GM21390 (cell line): ENCODE data around the gene IGF1R.
"Not testable (repeated sequence)": the region's sequence is repeated elsewhere in the genome, so short reads cannot be mapped to it uniquely, and the experiment has no call there.

Source experiments
- ATAC-seq: cut with Tn5 transposase; IDR thresholded peaks from one replicate; pipeline ENCODE4 v1.9.1; 2021; ENCODE audit not compliant: unreplicated experiment

Gene IGF1R

GRCh38 chr15:98976500-98976899 is 328.2 kb downstream of the IGF1R start:
- ATAC-seq = no peak

- ATAC-seq = no peak
Observed at GRCh38 chr15:98977441-98977840, 329.1 kb downstream of the IGF1R start.

- ATAC-seq = no peak
Observed at GRCh38 chr15:98978153-98978552, 329.8 kb downstream of the IGF1R start.

GRCh38 chr15:98980899-98981228 is 332.5 kb downstream of the IGF1R start:
- ATAC-seq = no peak

GRCh38 chr15:98981851-98982722 is 333.7 kb downstream of the IGF1R start:
- no peak for ATAC-seq

- ATAC-seq = no peak
Observed at GRCh38 chr15:98983334-98983733, 335.0 kb downstream of the IGF1R start.

- no peak for ATAC-seq
Observed at GRCh38 chr15:98986281-98986680, 337.9 kb downstream of the IGF1R start.

- ATAC-seq = no peak
Observed at GRCh38 chr15:98994892-98995291, 346.6 kb downstream of the IGF1R start.

GRCh38 chr15:98996169-98996568 is 347.8 kb downstream of the IGF1R start:
- ATAC-seq = no peak

- ATAC-seq = no peak
Observed at GRCh38 chr15:98996624-98997023, 348.3 kb downstream of the IGF1R start.

- ATAC-seq = no peak
Observed at GRCh38 chr15:98997312-98997711, 349.0 kb downstream of the IGF1R start.

GRCh38 chr15:98997755-98998154 is 349.4 kb downstream of the IGF1R start:
- no peak for ATAC-seq

GRCh38 chr15:98998279-98998678 is 349.9 kb downstream of the IGF1R start:
- ATAC-seq = no peak

- no peak for ATAC-seq
Observed at GRCh38 chr15:98999233-98999632, 350.9 kb downstream of the IGF1R start.

GRCh38 chr15:99002226-99002625 is 353.9 kb downstream of the IGF1R start:
- no peak for ATAC-seq

- not testable (repeated sequence) for ATAC-seq
Observed at GRCh38 chr15:99003317-99003716, 355.0 kb downstream of the IGF1R start.

GRCh38 chr15:99004998-99005974 is 356.9 kb downstream of the IGF1R start:
- not testable (repeated sequence) for ATAC-seq

GRCh38 chr15:99006146-99006545 is 357.8 kb downstream of the IGF1R start:
- ATAC-seq = no peak

- ATAC-seq = no peak
Observed at GRCh38 chr15:99006904-99007495, 358.7 kb downstream of the IGF1R start.

GRCh38 chr15:99009741-99010330 is 361.5 kb downstream of the IGF1R start:
- ATAC-seq = no peak

GRCh38 chr15:99010768-99011167 is 362.4 kb downstream of the IGF1R start:
- ATAC-seq = no peak
